Esophagus (tissue), 2 donors: ENCODE measurements around the gene ITM2A. TPM values are rescaled to one million over a fixed set of nuclear protein-coding genes. Genes with fewer than 3 reads are reported as not detected.

Source experiments
- H3K27ac ChIP-seq, 2 donors: one replicate each; pipeline ENCODE4 v1.5.1; 2013; ENCODE audit warnings: low read depth in 2 of 2, mild to moderate bottlenecking in 2 of 2, inconsistent platforms in 1 of 2, low read length in 1 of 2, moderate library complexity in 1 of 2
- H3K27me3 ChIP-seq, 2 donors: one replicate each; pipeline ENCODE4 v1.6.1; 2013; ENCODE audit warnings: low read length in 2 of 2, control low read depth in 1 of 2, mild to moderate bottlenecking in 1 of 2; ENCODE audit not compliant: insufficient read depth in 2 of 2, control insufficient read depth in 1 of 2
- H3K36me3 ChIP-seq, 2 donors: one replicate each; pipeline ENCODE4 v1.6.1; 2013; ENCODE audit warnings: low read length in 1 of 2; ENCODE audit not compliant: control insufficient read depth in 2 of 2, insufficient read depth in 2 of 2
- H3K4me1 ChIP-seq, 2 donors: one replicate each; pipeline ENCODE4 v1.6.1; 2013; ENCODE audit warnings: low read length in 1 of 2; ENCODE audit not compliant: control insufficient read depth in 2 of 2, insufficient read depth in 2 of 2
- H3K4me3 ChIP-seq, 2 donors: one replicate each; pipeline ENCODE4 v1.5.1; 2013; ENCODE audit warnings: low read length in 2 of 2, mild to moderate bottlenecking in 2 of 2, low read depth in 1 of 2, moderate library complexity in 1 of 2
- H3K9me3 ChIP-seq, 2 donors: one replicate each; pipeline ENCODE4 v1.6.1; 2013; ENCODE audit warnings: mild to moderate bottlenecking in 2 of 2, low read depth in 1 of 2, low read length in 1 of 2, moderate library complexity in 1 of 2; ENCODE audit not compliant: control insufficient read depth in 2 of 2, insufficient read depth in 1 of 2
- WGBS, 2 donors: extraction: QIAGEN DNeasy Blood & Tissue Kit; methylation state at CpG; one replicate each; pipeline ENCODE4 v1.1.7; 2013; 5-methylcytosine and 5-hydroxymethylcytosine counted together
- polyA plus RNA-seq, 2 donors: library from polyadenylated mRNA; stranded (reverse); fragments of 200-250 nt; gene quantifications; one replicate each; pipeline ENCODE4 v1.2.3, GENCODE V29; 2013
- donor health status: healthy with polysubstance abuse.
- donor health status: Bipolar disorder and iron deficiency.

Gene ITM2A
- polyA plus RNA-seq, 2 donors = 2.2 to 9.7 TPM

- H3K4me3 ChIP-seq = no peak overlapping the region
- H3K27me3 ChIP-seq = no peaks in the 10 kb centered on the region
- no peak overlapping the region for H3K27ac ChIP-seq
- no peaks in the 10 kb centered on the region for H3K9me3 ChIP-seq
- WGBS, 2 donors = 61 to 79% methylated on average over 5 of the region's 5 CpGs
- peaks cover 0 to 2% of the 10 kb centered on the region in 2 donors for H3K4me1 ChIP-seq
- no peaks in the 10 kb centered on the region for H3K36me3 ChIP-seq
Observed at GRCh38 chrX:79336869-79337815, 30.0 kb downstream of the ITM2A start.

GRCh38 chrX:79330022-79330421 lies 37.1 kb downstream of the ITM2A start:
- H3K4me1 ChIP-seq = no peaks in the 10 kb centered on the region
- H3K9me3 ChIP-seq = no peaks in the 10 kb centered on the region
- no peaks in the 10 kb centered on the region for H3K36me3 ChIP-seq
- H3K27ac ChIP-seq = no peak overlapping the region
- H3K4me3 ChIP-seq = no peak overlapping the region
- no peaks in the 10 kb centered on the region for H3K27me3 ChIP-seq
- 47 to 49% methylated on average over 4 of the region's 4 CpGs for WGBS, 2 donors

DNA sequence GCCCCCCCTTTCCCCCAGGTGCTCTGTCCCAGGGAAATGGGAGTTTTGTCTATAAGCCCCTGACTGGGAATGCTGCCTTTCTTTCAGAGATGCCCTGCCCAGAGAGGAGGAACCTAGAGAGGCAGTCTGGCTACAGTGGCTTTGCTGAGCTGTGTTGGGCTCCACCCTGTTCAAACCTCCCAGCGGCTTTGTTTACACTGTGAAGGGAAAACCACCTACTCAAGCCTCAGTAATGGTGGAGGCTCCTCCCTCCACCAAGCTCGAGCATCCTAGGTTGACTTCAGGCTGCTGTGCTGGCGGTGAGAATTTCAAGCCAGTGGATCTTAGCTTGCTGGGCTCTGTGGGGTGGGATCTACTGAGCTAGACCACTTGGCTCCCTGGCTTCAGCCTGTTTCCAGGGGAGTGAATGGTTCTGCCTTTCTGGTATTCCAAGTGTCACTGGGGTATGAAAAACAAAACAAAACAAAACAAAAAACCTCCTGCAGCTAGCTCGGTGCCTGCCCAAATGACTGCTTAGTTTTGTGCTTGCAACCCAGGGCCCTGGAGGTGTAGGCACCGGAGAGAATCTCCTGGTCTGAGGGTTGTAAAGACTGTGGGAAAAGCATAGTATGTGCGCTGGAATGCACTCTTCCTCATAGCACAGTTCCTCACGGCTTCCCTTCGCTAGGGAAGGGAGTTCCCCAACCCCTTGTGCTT lies 41.7 kb downstream of the ITM2A start:
- Histone ChIP-seq H3K9me3 (no peaks in the 10 kb centered on the region), H3K27ac (no peak overlapping the region), H3K4me3 (no peak overlapping the region), H3K4me1 (no peaks in the 10 kb centered on the region), H3K36me3 (no peaks in the 10 kb centered on the region), H3K27me3 (no peaks in the 10 kb centered on the region)
- 61 to 63% methylated on average over 7 of the region's 8 CpGs for WGBS, 2 donors

Other genes with a start within 250 kb of the ITM2A start
- gene GPR174, start 222.6 kb downstream of the ITM2A start, polyA plus RNA-seq = under 1 TPM; 0.12 to 0.16 TPM